GM23248 (cell line): Measurements from ENCODE around the gene PEX16. TPM values are rescaled to one million over a fixed set of nuclear protein-coding genes. Genes with fewer than 3 reads are reported as not detected.

Experiments used
- DNase-seq: peaks from one replicate; pipeline ENCODE4 v3.0.0-alpha.2; 2015
- H2AFZ ChIP-seq: fragments of 200-600 bp; sonication (generic); 2 replicates; pipeline ENCODE4 v1.6.1; 2016; ENCODE audit warnings: antibody characterized with exemption
- H3F3A ChIP-seq: fragments of 200-600 bp; sonication (generic); 2 replicates; pipeline ENCODE4 v1.6.1; 2016; ENCODE audit warnings: mild to moderate bottlenecking, antibody characterized with exemption, mixed run types; ENCODE audit not compliant: insufficient read depth
- H3K27ac ChIP-seq: fragments of 200-600 bp; sonication (generic); 2 replicates; pipeline ENCODE4 v1.5.1; 2016; ENCODE audit warnings: mild to moderate bottlenecking
- H3K27me3 ChIP-seq: fragments of 200-600 bp; sonication (generic); replicated peaks from 2 replicates; pipeline ENCODE4 v1.6.1; 2016; ENCODE audit warnings: mild to moderate bottlenecking; ENCODE audit not compliant: insufficient read depth
- H3K36me3 ChIP-seq: fragments of 200-600 bp; sonication (generic); 2 replicates; pipeline ENCODE4 v1.6.1; 2016; ENCODE audit warnings: low read depth, mild to moderate bottlenecking
- H3K4me1 ChIP-seq: fragments of 200-600 bp; sonication (generic); 2 replicates; pipeline ENCODE4 v1.6.1; 2016; ENCODE audit warnings: mild to moderate bottlenecking; ENCODE audit not compliant: insufficient read depth
- H3K4me2 ChIP-seq: fragments of 200-600 bp; sonication (generic); one replicate; pipeline ENCODE4 v1.6.1; 2016; ENCODE audit warnings: mild to moderate bottlenecking; ENCODE audit not compliant: unreplicated experiment
- H3K4me3 ChIP-seq: fragments of 200-600 bp; sonication (generic); 2 replicates; pipeline ENCODE4 v1.5.1; 2016; ENCODE audit warnings: mild to moderate bottlenecking
- H3K79me2 ChIP-seq: fragments of 200-600 bp; sonication (generic); 2 replicates; pipeline ENCODE4 v1.6.1; 2016; ENCODE audit warnings: mild to moderate bottlenecking; ENCODE audit not compliant: insufficient read depth
- H3K9ac ChIP-seq: fragments of 200-600 bp; sonication (generic); 2 replicates; pipeline ENCODE4 v1.6.1; 2016; ENCODE audit warnings: mild to moderate bottlenecking
- H3K9me2 ChIP-seq: fragments of 200-600 bp; sonication (generic); 2 replicates; pipeline ENCODE4 v1.6.1; 2016; ENCODE audit warnings: mixed run types, mild to moderate bottlenecking, moderate library complexity; ENCODE audit not compliant: insufficient read depth
- H3K9me3 ChIP-seq: fragments of 200-600 bp; sonication (generic); one replicate; pipeline ENCODE4 v1.6.1; 2017; ENCODE audit warnings: low read depth
- H4K20me1 ChIP-seq: fragments of 200-600 bp; sonication (generic); 2 replicates; pipeline ENCODE4 v1.6.0; 2016; ENCODE audit not compliant: insufficient read depth
- EZH2 ChIP-seq: fragments of 200-600 bp; sonication (generic); IDR thresholded peaks from 2 replicates; pipeline ENCODE4 v1.6.1; 2018; ENCODE audit warnings: antibody characterized with exemption, mild to moderate bottlenecking; ENCODE audit not compliant: insufficient read depth, poor library complexity, severe bottlenecking
- EZH2phosphoT487 ChIP-seq: fragments of 200-600 bp; sonication (generic); IDR thresholded peaks from 2 replicates; pipeline ENCODE4 v1.6.1; 2018; ENCODE audit warnings: antibody characterized with exemption, moderate library complexity, mild to moderate bottlenecking, low read depth; ENCODE audit not compliant: insufficient read depth
- WGBS, 2 experiments: methylation state at CpG; one replicate each; pipeline ENCODE4 v1.1.6; 2015 to 2017; ENCODE audit warnings: low lambda C conversion rate in 2 of 2, low coverage in 1 of 2; ENCODE audit errors: missing lambda C conversion rate in 2 of 2; 5-methylcytosine and 5-hydroxymethylcytosine counted together
- in situ Hi-C: fragments of 300-500 bp; cut with MboI; formaldehyde crosslinking; loops from 2 replicates; pipeline ENCODE4 v1.15.0; 2020
- polyA plus RNA-seq: library from polyadenylated mRNA; unstranded; fragments of >200 nt; fragmentation: Nextera tagmentation; extraction: Ambion mirVana; gene quantifications from 2 replicates; pipeline ENCODE4 v1.2.1, GENCODE V29; 2016
- total RNA-seq: library from RNA; depleted of rRNA; stranded (reverse); fragments of >200 nt; shearing (Covaris generic); gene quantifications from 2 replicates; pipeline ENCODE4 v1.2.3, GENCODE V29; 2014

Gene PEX16
- total and polyA plus RNA-seq, 2 experiments from 2014 or later: 21.2 to 23.2 TPM

DNA sequence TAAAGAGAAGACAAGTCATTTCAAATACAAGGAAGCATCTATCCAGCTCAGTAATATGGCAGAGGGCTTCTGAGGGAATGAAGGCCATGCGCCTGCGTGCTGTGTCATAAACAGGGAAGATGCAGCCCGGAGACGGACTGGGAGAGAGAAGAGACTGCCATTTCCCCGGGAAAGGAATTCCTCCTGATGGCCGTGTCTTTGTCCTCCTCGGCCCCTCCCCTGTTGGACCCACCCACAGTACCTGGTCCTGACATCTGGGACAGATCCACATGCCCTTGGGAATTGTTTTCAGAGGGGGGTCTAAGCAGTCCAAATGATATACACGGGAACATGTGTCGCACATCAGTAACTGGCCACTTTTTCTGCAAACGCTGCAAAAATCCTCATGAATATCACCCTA, 20.2 kb upstream of the PEX16 start:
- H3K36me3 ChIP-seq: peaks cover 20% of the 10 kb centered on the region
- H3K9ac ChIP-seq: no peak overlapping the region
- H3K4me1 ChIP-seq: no peaks in the 10 kb centered on the region
- no peak overlapping the region for H3K4me3 ChIP-seq
- no peaks in the 10 kb centered on the region for H3K79me2 ChIP-seq
- no peaks in the 10 kb centered on the region for H3K9me2 ChIP-seq
- 92 to 96% methylated on average over 10 of the region's 10 CpGs for WGBS, 2 experiments
- no peaks in the 10 kb centered on the region for H3F3A ChIP-seq
- no peaks in the 10 kb centered on the region for H3K27me3 ChIP-seq
- TF ChIP-seq EZH2: no peak
- no peak for TF ChIP-seq EZH2phosphoT487
- H2AFZ ChIP-seq: no peak overlapping the region
- H4K20me1 ChIP-seq: no peaks in the 10 kb centered on the region
- in situ Hi-C loops: no loop called here
- no peak overlapping the region for H3K27ac ChIP-seq
- H3K9me3 ChIP-seq: no peaks in the 10 kb centered on the region
- no peak overlapping the region for H3K4me2 ChIP-seq
- no peak for DNase-seq

DNA sequence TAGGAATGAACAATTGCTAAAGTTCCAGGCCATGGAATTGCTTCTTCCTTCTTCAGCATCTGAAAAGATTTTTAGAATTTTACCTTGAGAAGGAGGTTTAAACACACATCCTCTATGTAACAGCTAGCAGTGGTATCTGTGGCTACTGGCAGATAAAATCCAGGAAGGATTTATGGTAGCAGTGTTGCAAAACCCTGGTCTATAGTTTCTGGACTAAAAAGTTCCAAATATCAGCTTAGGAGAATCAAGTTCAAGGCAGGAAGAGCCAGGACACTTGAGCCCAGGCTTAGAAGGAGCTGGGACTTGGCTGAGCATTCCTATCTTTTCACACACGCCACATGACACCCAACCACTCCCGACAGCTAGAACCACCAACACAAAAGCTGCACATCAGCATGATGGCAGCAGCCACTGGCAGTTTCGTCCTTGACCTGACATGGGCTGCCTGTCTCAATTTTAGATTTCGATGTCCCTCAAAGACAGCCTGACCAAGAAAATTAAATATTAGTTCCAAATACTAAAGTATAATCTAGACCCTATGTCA, 18.9 kb upstream of the PEX16 start:
- Histone ChIP-seq H3K4me2 (no peak overlapping the region), H4K20me1 (no peaks in the 10 kb centered on the region), H3K27ac (no peak overlapping the region), H2AFZ (no peak overlapping the region), H3K27me3 (no peaks in the 10 kb centered on the region), H3K4me1 (no peaks in the 10 kb centered on the region), H3F3A (no peaks in the 10 kb centered on the region), H3K36me3 (peaks cover 20% of the 10 kb centered on the region), H3K9ac (no peak overlapping the region), H3K9me2 (no peaks in the 10 kb centered on the region), H3K79me2 (no peaks in the 10 kb centered on the region), H3K4me3 (no peak overlapping the region), H3K9me3 (no peaks in the 10 kb centered on the region)
- no peak for TF ChIP-seq EZH2phosphoT487
- DNase-seq: no peak
- in situ Hi-C loops: no loop called here
- WGBS, 2 experiments: 78 to 91% methylated on average over 4 of the region's 4 CpGs

GRCh38 chr11:45935349-45936064, 17.8 kb upstream of the PEX16 start:
- Histone ChIP-seq H3K9me3 (no peaks in the 10 kb centered on the region), H4K20me1 (no peaks in the 10 kb centered on the region), H3K4me3 (no peak overlapping the region), H3K27ac (no peak overlapping the region), H3K9me2 (no peaks in the 10 kb centered on the region), H3K27me3 (no peaks in the 10 kb centered on the region), H3K36me3 (peaks cover 20% of the 10 kb centered on the region), H3K4me2 (no peak overlapping the region), H2AFZ (no peak overlapping the region), H3K79me2 (no peaks in the 10 kb centered on the region), H3F3A (no peaks in the 10 kb centered on the region), H3K9ac (no peak overlapping the region), H3K4me1 (no peaks in the 10 kb centered on the region)
- in situ Hi-C loops: no loop called here
- TF ChIP-seq EZH2 (no peak), EZH2phosphoT487 (no peak)
- no peak for DNase-seq
- 96 to 97% methylated on average over 8 of the region's 8 CpGs for WGBS, 2 experiments

DNA sequence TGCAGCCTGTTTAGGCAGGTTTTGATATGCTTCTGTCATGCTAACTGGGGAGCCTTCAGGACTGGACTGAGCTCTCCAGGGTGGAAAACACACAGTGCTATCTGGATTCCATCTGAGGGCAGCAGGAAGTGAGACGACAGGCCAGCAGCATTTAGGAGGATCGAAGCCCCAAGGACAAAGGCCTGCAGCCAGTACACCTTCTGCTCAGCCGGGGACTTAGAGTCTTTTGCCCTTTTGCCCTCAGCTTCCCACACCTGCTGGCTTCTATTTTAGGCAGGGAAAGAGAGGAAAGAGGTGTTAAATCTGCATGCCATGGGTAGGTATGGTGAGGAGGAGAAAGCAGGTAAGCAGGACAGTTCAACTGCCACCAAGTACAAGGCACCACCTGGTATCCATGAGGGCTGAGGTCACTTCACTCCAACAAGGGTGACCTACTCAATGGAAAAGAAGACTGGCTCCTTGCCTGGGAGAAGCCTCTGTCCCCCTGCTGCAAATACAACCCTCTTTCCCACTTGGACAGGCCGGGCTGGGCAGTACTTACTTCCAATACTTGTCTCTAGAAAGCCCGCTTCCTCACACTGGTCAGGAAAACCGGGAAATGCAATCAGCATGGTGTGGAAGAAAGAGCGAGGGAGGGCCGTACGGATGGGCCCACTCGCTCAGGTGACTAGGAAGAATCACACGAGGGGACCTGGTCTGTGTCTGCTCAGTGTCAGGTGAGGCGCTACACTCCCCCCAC, 17.1 kb upstream of the PEX16 start:
- Histone ChIP-seq H3K4me2 (no peak overlapping the region), H3F3A (no peaks in the 10 kb centered on the region), H2AFZ (no peak overlapping the region), H3K9ac (no peak overlapping the region), H3K4me1 (no peaks in the 10 kb centered on the region), H3K27ac (no peak overlapping the region), H3K9me2 (no peaks in the 10 kb centered on the region), H3K36me3 (peaks cover 20% of the 10 kb centered on the region), H3K9me3 (no peaks in the 10 kb centered on the region), H3K79me2 (no peaks in the 10 kb centered on the region), H3K4me3 (no peak overlapping the region), H4K20me1 (no peaks in the 10 kb centered on the region), H3K27me3 (no peaks in the 10 kb centered on the region)
- TF ChIP-seq EZH2phosphoT487 (no peak), EZH2 (no peak)
- DNase-seq: no peak
- in situ Hi-C loops: no loop called here
- WGBS, 2 experiments: 82% methylated on average over 12 of the region's 12 CpGs
